Stimulated activated CD4-positive, alpha-beta T cell treated with anti-CD3 and anti-CD28 coated beads, Interleukin-1b, Interleukin-23, amount 100 ng/mL, for 4 hours (primary cell): ENCODE results near the gene PLA2G4E.

ENCODE experiments used
- DNase-seq, 2 donors: peaks; one replicate each; pipeline ENCODE4 v3.0.0-alpha.2; 2020; ENCODE audit warnings: low read depth in 2 of 2

PLA2G4E gene

DNA sequence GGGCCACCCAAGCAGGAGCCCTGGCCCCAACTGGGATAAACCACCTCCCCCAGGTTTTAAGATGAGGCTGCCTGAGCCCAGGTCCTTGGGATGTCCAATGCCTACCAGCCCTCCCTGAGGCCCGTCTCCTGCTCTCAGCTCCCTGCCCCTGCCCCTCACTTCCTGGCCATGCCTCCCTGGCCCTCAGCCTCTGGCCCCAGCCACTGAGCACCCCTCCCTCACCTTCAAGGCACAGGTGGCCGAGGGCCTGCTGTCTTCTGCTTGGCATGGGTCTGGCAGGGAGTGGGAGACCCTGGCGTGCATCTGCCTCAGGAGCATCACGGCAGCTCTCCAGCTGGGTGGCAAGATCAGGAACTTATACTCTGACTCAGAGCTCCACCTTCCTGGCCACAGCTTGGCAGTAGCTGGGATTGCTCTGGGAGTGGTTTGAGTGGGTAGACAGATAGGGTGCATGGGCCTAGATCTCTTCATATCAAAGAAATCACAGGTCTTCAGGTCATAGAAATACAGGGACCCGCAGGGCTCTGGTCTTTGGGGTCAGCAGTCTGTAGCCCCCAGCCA, at the start of gene PLA2G4E:
TSS of gene PLA2G4E (minus strand) at position 330 of the 561 bp plus-strand sequence. CDS start at position 318, 12 bp downstream.
- no peak for DNase-seq

DNA sequence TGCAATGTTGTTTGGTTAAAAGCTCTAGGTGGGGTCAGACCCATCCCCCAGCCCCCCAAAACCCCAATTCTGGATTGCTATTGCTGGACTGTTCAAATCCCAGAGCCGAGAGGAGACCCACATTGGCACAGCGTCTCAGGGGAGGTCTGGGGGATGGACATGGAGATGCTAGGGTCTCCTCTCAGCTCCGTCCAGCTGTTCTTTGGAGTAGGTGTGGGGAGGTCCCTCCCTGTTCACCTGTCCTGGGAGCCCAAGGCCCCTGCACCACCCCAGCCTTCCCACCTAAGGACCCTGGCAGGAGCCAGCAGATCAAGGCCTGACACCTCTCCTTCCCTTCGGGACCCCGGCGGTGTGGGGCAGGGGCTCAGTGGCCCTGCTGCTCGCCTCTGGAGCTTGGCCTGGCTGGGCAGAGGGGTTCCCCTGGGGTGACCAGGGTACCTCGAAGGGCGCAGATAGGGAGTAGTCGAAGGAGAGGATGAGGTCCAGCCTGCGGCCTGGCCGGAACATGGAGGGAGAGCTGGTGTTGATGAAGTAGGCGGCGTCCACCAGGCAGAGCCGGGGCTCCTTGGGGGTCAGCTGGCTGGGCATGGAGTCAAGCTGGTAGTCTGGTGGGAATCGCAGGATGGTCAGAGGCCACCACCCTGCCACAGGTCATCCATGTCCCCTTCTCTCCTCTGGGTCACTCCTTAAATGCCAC, 49.6 kb upstream of the PLA2G4E start:
- DNase-seq, result no peak

- no peak for DNase-seq
Observed at GRCh38 chr15:42069496-42070278, 48.8 kb upstream of the PLA2G4E start.

- no peak for DNase-seq
Observed at GRCh38 chr15:42069025-42069424, 48.2 kb upstream of the PLA2G4E start.

GRCh38 chr15:42068601-42069000, 47.8 kb upstream of the PLA2G4E start:
- DNase-seq, result no peak

GRCh38 chr15:42066764-42067415, 46.0 kb upstream of the PLA2G4E start:
- DNase-seq, result no peak

DNA sequence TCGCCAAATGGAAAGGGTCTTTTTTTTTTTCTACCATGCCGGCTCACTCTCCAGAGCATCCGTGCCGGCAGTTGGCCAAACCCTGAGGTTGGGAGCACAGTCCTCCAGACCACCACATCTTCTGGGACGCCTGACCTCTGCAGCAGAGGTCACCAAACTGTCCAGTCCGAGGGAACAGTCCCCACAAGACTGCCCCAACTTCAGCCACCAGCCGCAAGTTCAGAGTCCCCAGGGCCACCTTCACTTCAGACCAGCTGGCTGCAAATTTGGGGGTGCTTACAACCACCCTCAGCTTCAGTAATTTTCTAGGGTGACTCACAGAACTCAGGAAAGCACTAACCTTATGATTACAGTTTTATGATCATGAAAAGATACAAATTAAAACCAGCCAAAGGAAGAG, 44.6 kb upstream of the PLA2G4E start:
- no peak for DNase-seq

- no peak for DNase-seq
Observed at GRCh38 chr15:42065033-42065432, 44.2 kb upstream of the PLA2G4E start.

- DNase-seq, result no peak
Observed at GRCh38 chr15:42064271-42064670, 43.4 kb upstream of the PLA2G4E start.

DNA sequence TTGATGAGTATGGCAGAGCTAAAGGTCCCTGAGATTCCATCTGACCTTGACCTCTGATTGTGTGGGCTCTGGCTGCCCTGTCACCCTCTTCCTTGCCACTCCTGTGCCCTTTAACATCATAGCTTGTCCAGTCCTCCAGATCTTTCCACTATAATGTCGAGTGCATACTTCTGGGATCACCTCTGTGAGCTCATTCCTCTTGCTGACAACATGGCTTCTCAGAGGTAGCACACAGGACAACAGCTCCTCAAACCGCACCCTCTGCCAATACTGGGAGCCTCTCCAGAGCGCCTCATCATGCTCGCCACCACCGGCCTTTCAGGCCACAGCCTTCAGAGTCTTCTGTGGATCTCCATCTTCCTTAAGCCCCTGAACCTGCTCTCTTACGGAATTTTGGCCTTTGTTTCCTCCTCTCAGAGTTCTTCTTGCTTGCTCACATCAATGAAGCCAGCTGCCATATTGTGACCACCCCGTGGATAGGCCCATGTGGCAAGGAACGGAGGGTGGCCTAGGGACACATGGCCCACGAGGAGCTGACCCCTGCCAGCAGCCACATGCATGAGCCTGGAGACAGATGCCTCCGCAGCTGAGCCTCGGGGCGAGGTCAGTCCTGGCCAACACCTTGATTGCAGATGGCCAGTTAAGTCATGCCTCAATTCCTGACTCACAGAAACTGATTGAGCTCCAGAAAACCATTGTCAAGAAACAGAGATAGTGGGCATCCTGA, 42.4 kb upstream of the PLA2G4E start:
- no peak for DNase-seq

DNA sequence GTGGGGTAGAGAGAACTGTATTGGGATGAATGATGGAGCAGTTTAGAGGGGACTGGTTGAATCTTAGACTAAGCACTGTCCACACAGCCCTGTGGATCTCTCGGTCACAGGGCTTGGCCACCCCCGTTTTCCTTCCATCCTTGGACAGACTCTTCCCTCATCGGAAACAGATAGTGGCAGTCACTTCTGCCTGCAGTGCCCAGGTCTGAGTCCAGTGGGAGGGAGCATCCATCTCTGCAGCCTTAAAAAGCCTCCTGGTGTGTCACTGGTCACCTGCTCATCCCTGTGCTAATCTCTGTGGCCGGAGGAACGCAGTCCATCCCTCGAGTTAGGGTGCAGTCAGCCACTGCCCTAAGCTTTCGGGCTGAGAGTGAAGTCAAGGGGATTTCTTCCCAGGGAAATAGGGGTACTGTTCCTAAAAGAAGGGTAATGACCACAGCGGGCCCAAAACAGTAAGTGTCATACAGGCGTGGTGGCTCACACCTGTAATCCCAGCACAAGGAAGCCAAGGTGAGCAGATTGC, 41.5 kb upstream of the PLA2G4E start:
- DNase-seq, result no peak

GRCh38 chr15:42060797-42061196, 40.0 kb upstream of the PLA2G4E start:
- DNase-seq, result no peak

DNA sequence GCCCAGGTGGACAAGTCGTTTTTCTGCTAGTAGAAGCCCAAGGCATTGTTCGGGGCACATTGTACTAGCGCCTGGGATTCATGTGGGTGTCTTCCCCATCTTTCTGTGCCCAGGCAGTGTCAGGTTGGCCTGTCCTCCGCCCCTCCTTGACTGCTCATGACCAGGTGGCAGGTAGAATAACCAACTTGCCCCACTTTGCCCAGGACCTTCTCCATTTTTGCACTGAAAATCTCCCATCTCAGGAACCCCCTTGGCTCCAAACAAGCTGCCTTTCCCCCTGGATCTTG, 39.6 kb upstream of the PLA2G4E start:
- DNase-seq, result no peak

- DNase-seq, result peak; percentile 66 to 70
Observed at GRCh38 chr15:42059661-42060476, 39.0 kb upstream of the PLA2G4E start.

DNA sequence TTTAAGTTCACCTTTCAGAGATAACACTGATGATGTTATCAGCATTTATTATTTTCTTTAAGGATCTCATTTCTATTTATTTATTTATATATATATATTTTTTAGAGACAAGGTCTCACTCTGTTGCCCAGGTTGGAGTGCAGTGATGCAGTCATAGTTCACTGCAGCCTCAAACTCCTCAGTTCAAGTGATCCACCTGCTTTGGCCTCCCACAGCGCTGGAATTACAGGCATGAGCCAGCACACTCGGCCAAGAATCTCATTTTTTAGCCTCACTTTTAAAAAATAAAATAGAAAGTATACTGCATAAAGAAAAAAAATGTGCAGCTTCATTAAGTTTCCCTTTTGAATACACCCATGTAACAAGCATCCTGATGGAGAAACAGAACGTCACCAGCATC, 37.9 kb upstream of the PLA2G4E start:
- DNase-seq, result no peak

DNA sequence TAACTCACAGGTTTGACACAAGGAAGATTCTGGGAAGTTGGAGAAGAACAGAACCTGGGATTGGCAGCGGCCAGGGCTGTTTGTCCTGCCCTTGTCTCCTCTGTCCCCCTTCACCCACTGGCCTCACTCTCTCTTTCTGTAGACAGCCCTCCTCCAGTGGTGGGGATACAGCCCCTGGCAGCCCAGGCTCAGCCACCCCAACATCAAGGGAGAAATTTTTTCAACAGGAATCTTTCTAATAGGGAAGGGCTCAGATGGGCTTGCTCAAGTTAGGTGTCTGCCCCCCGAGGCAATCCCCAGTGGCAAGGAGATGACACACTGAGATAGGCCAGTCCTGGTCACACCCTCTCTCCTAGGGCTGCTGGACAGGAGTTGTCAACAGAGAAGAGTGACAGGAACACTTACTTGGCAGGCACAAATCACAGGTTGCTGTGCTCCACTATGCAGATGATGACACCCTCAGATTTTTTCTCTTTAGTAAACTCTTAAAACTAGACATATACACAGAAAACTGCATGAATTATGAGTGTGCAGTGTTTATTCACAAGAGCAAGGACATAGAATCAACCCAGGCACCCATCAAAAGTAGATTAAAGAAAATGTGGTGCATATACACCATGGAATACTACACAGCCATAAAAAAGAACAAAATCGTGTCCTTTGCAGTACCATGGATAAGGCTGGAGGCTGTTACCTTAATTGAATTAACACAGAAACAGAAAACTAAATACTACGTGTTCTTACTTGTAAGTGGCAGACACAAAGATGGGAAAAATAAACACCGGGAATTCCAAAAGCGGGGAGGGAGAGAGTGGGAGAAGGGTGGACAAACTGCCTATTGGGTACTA, 37.2 kb upstream of the PLA2G4E start:
- no peak for DNase-seq

GRCh38 chr15:42056934-42057798, 36.3 kb upstream of the PLA2G4E start:
- peak; percentile 15 to 26 for DNase-seq

DNA sequence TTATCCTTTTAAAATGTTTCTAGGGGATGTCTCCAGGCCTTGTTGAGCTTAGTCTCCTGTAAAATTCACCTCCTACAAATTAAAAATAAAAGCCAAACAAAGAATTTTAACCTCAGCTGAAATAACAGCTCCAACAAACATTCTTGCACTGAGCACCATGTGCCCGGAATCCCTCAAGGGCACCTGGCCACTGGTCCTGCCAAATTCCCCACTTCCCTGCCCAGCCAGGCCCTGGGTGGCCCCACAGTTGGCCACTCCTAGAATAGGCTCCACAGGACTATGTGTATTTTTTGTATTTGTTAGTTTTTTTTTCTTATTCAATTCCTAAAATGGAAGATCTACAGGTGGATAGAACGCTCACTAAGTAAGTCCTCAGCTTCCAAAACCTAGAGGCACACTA, 33.1 kb upstream of the PLA2G4E start:
- DNase-seq, result no peak

- DNase-seq, result no peak
Observed at GRCh38 chr15:42053010-42053409, 32.2 kb upstream of the PLA2G4E start.
